ENCODE data around the gene MUTYH. TPM values are rescaled to one million over a fixed set of nuclear protein-coding genes. Genes with fewer than 3 reads are reported as not detected.

Gene MUTYH
- total and polyA plus RNA-seq, 9 of the 15 experiments (the other 6 are each of a cell fraction or from before 2014, with no cell fraction given), result 3.4 to 53.5 (median 29.0) TPM

- no peak for TF ChIP-seq FOXJ2 (tag; IDR thresholded peaks at IDR 0.05)
- no peak for TF ChIP-seq HIVEP1 (CRISPR knock-in tag; IDR thresholded peaks at IDR 0.05)
- 0 out of 4 replicates have a peak, but pooled peaks of 1 of the 2 experiments have one; percentile 5 for TF ChIP-seq RAD21 (CRISPR knock-in tag; conservative IDR thresholded peaks at IDR 0.05 in 1 of 2, IDR thresholded peaks at IDR 0.05 in 1 of 2)
- TF ChIP-seq ZBTB26 (CRISPR knock-in tag; IDR thresholded peaks at IDR 0.05), result no peak
- TF ChIP-seq C11orf30 (IDR thresholded peaks at IDR 0.05; ENCODE audit: low read depth), result no peak
- TF ChIP-seq ZNF551 (CRISPR knock-in tag; IDR thresholded peaks at IDR 0.05), result no peak
- no peak for TF ChIP-seq FOXJ3 (CRISPR knock-in tag; IDR thresholded peaks at IDR 0.05)
- no peak for TF ChIP-seq NR2C2 (CRISPR knock-in tag; IDR thresholded peaks at IDR 0.05)
- peak; percentile 12; the same call in 1 of the 2 replicates for TF ChIP-seq NR2C2 (tag; IDR thresholded peaks at IDR 0.05)
- TF ChIP-seq PYGO2 (tag; IDR thresholded peaks at IDR 0.05), result no peak
- TF ChIP-seq RB1 (IDR thresholded peaks at IDR 0.05; ENCODE audit: low read depth), result no peak
- TF ChIP-seq E2F8 (IDR thresholded peaks at IDR 0.05; ENCODE audit: low read depth, partially characterized antibody), result no peak
- no peak for TF ChIP-seq PHF21A (IDR thresholded peaks at IDR 0.05; ENCODE audit: borderline replicate concordance, low read depth)
- TF ChIP-seq HMBOX1 (IDR thresholded peaks at IDR 0.05), result peak; percentile 28; the same call in 1 of the 2 replicates
- no peak for TF ChIP-seq ZNF212 (CRISPR knock-in tag; IDR thresholded peaks at IDR 0.05)
- no peak for TF ChIP-seq ZNF23 (CRISPR knock-in tag; IDR thresholded peaks at IDR 0.05)
- TF ChIP-seq PHF20 (IDR thresholded peaks at IDR 0.05; ENCODE audit: partially characterized antibody), result no peak
- no peak for TF ChIP-seq SRSF1 (IDR thresholded peaks at IDR 0.05; ENCODE audit: low read depth, low read length)
- no peak for TF ChIP-seq RUNX1 (IDR thresholded peaks at IDR 0.05; ENCODE audit: low read depth)
- no peak for TF ChIP-seq BRD4 (IDR thresholded peaks at IDR 0.05)
- TF ChIP-seq, protein P1, sequence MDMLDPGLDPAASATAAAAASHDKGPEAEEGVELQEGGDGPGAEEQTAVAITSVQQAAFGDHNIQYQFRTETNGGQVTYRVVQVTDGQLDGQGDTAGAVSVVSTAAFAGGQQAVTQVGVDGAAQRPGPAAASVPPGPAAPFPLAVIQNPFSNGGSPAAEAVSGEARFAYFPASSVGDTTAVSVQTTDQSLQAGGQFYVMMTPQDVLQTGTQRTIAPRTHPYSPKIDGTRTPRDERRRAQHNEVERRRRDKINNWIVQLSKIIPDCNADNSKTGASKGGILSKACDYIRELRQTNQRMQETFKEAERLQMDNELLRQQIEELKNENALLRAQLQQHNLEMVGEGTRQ (CRISPR knock-in tag; IDR thresholded peaks at IDR 0.05), result no peak
- no peak for TF ChIP-seq PREB (CRISPR knock-in tag; IDR thresholded peaks at IDR 0.05)
- TF ChIP-seq POLR3G (IDR thresholded peaks at IDR 0.05; ENCODE audit: extremely low read depth, insufficient read length, insufficient replicate concordance), result no peak
Observed at GRCh38 chr1:45304311-45305081, 35.7 kb downstream of the MUTYH start (continued).

All from K562 (cell line).